PFSK-1 (cell line): ENCODE data around the gene EN2.

Experiments used
- FOXP2 ChIP-seq: optimal IDR thresholded peaks from 2 replicates; pipeline ENCODE3; 2011; ENCODE audit warnings: borderline replicate concordance, control low read depth, inconsistent platforms; ENCODE audit not compliant: insufficient read depth; ENCODE audit errors: extremely low read length, extremely low read depth
- POLR2AphosphoS5 ChIP-seq: IDR thresholded peaks from 2 replicates; pipeline ENCODE4 v1.6.1; 2012; ENCODE audit warnings: low read depth, mild to moderate bottlenecking, control low read depth, low read length, moderate library complexity
- SIN3A ChIP-seq: IDR thresholded peaks from 2 replicates; pipeline ENCODE4 v1.6.1; 2012; ENCODE audit warnings: mild to moderate bottlenecking, low read length, moderate library complexity, borderline replicate concordance; ENCODE audit not compliant: insufficient read depth
- TAF1 ChIP-seq: IDR thresholded peaks from 2 replicates; pipeline ENCODE4 v1.6.1; 2012; ENCODE audit warnings: low read length, control low read depth, borderline replicate concordance; ENCODE audit not compliant: insufficient read depth
- TF ChIP-seq, protein P1 (sequence below), 2 experiments: IDR thresholded peaks; 2 replicates each; pipeline versions ENCODE4 v1.6.1 to v1.8.0; 2011 to 2012; ENCODE audit warnings: low read depth in 2 of 2, low read length in 2 of 2, control low read depth in 1 of 2, inconsistent platforms in 1 of 2, mild to moderate bottlenecking in 1 of 2, moderate library complexity in 1 of 2; ENCODE audit not compliant: insufficient read depth in 1 of 2

EN2 gene

DNA sequence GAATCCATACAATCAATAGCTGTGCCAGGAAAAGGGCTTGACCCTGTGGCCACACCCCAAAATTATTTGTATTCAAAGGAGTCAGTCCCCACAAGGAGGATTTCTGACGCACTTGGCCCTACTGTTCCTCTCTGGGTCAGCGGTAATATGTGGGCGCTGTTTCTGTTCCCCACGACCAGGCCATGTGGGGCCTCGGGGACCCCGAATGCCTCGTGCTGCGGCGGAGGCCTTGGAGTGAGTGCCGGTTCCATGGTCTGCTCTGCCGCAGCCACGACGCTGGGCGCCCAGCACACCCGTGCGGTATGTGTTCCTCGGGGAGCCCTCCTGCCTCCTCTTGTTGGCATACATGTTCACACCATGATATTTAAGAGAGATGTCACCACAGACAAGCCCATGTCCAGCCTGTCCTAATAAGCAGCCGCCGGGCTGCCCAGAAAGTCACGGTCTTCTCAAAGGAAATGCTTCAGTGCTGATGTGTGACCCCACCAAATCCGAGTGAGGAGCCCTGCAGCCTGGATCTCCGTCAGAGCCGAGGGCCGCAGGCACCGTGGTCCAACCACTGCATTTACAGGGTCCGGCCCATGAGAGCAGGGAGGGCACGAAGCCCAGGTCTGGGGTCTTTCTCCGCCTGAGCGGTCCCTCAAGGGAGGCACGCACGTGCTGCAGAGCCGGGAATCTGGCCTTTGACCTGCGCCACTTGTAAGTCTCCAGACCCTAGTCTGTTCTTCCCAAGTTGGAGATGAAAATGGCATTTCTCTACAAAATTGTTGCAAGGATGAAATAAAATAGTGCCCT is 36.0 kb downstream of the EN2 start:
- TF ChIP-seq TAF1 (no peak), POLR2AphosphoS5 (no peak), FOXP2 (no peak), SIN3A (no peak)
- TF ChIP-seq, protein P1, sequence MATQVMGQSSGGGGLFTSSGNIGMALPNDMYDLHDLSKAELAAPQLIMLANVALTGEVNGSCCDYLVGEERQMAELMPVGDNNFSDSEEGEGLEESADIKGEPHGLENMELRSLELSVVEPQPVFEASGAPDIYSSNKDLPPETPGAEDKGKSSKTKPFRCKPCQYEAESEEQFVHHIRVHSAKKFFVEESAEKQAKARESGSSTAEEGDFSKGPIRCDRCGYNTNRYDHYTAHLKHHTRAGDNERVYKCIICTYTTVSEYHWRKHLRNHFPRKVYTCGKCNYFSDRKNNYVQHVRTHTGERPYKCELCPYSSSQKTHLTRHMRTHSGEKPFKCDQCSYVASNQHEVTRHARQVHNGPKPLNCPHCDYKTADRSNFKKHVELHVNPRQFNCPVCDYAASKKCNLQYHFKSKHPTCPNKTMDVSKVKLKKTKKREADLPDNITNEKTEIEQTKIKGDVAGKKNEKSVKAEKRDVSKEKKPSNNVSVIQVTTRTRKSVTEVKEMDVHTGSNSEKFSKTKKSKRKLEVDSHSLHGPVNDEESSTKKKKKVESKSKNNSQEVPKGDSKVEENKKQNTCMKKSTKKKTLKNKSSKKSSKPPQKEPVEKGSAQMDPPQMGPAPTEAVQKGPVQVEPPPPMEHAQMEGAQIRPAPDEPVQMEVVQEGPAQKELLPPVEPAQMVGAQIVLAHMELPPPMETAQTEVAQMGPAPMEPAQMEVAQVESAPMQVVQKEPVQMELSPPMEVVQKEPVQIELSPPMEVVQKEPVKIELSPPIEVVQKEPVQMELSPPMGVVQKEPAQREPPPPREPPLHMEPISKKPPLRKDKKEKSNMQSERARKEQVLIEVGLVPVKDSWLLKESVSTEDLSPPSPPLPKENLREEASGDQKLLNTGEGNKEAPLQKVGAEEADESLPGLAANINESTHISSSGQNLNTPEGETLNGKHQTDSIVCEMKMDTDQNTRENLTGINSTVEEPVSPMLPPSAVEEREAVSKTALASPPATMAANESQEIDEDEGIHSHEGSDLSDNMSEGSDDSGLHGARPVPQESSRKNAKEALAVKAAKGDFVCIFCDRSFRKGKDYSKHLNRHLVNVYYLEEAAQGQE (IDR thresholded peaks at IDR 0.05; ENCODE audit: insufficient read depth in 1 of 2, low read depth in 2 of 2, low read length in 2 of 2), result no peak

DNA sequence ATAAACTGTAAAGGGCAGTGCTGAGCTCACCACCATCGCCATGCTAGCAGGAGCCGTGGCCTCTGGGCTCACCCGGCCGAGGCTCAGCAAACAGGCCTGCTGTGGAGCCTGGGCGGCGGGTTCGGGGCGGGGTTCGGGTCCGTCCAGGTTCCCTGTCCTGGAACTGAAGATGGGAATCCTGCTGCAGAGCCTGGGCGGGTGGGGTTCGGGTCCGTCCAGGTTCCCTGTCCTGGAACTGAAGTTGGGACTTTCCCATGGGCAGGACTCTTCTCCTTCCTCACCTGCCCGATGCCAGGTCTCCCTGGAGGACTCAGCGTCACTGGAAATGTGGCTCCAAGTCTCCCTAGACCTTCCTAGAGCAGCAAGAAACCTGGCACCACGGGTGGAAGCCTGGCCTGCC is 36.6 kb downstream of the EN2 start:
- TF ChIP-seq POLR2AphosphoS5 (no peak), FOXP2 (no peak), TAF1 (no peak), SIN3A (no peak)
- TF ChIP-seq, protein P1 (IDR thresholded peaks at IDR 0.05; ENCODE audit: insufficient read depth in 1 of 2, low read depth in 2 of 2, low read length in 2 of 2), result no peak

- TF ChIP-seq FOXP2 (no peak), SIN3A (no peak), TAF1 (no peak), POLR2AphosphoS5 (no peak)
- TF ChIP-seq, protein P1 (IDR thresholded peaks at IDR 0.05; ENCODE audit: insufficient read depth in 1 of 2, low read depth in 2 of 2, low read length in 2 of 2), result no peak
Measured at GRCh38 chr7:155495440-155496248, 37.7 kb downstream of the EN2 start.

- TF ChIP-seq, protein P1 (IDR thresholded peaks at IDR 0.05; ENCODE audit: insufficient read depth in 1 of 2, low read depth in 2 of 2, low read length in 2 of 2), result no peak
- TF ChIP-seq POLR2AphosphoS5, result no peak
Measured at GRCh38 chr7:155496267-155497005, 38.5 kb downstream of the EN2 start.
